Prostate gland (tissue), 2 donors: ENCODE results near the gene FRMD4A. TPM values are rescaled to one million over a fixed set of nuclear protein-coding genes. Genes with fewer than 3 reads are reported as not detected.

Source experiments
- DNase-seq: peaks from one replicate; pipeline ENCODE4 v3.0.0-alpha.2; 2019; ENCODE audit warnings: low spot score
- H3K27ac ChIP-seq, 2 donors: fragments of 200-600 bp; sonication (generic); 2 replicates each; pipeline ENCODE4 v1.5.1; 2017 to 2019
- H3K27me3 ChIP-seq: fragments of 200-600 bp; sonication (generic); replicated peaks from 2 replicates; pipeline ENCODE4 v1.5.1; 2019; ENCODE audit not compliant: insufficient read depth
- H3K36me3 ChIP-seq, 2 donors: fragments of 200-600 bp; sonication (generic); 1 replicate in 1 of 2; 2 replicates in 1 of 2; pipeline versions ENCODE4 v1.5.1 to v1.8.1; 2017 to 2019
- H3K4me1 ChIP-seq: fragments of 200-600 bp; sonication (generic); replicated peaks from 2 replicates; pipeline ENCODE4 v1.5.1; 2019
- H3K4me3 ChIP-seq, 2 donors: fragments of 200-600 bp; sonication (generic); 2 replicates each; pipeline ENCODE4 v1.5.1; 2017 to 2019
- H3K9me3 ChIP-seq: fragments of 200-600 bp; sonication (generic); 2 replicates; pipeline ENCODE4 v1.5.1; 2017
- CTCF ChIP-seq, 4 experiments: fragments of 200-600 bp in 2 of 4; fragments of 450-650 bp in 2 of 4; sonication (generic) in 2 of 4; IDR thresholded peaks; 1 replicate in 3 of 4; 2 replicates in 1 of 4; pipeline ENCODE4 v1.5.1; 2016 to 2019; ENCODE audit warnings: antibody characterized with exemption in 4 of 4, mild to moderate bottlenecking in 2 of 4, moderate library complexity in 2 of 4
- POLR2A ChIP-seq: fragments of 450-650 bp; IDR thresholded peaks from one replicate; pipeline ENCODE4 v1.6.1; 2016; ENCODE audit warnings: antibody characterized with exemption, mild to moderate bottlenecking
- POLR2AphosphoS5 ChIP-seq: sonication (generic); formaldehyde crosslinking; IDR thresholded peaks from one replicate; pipeline ENCODE4 v1.6.1; 2017; ENCODE audit warnings: antibody characterized with exemption
- WGBS: methylation state at CpG from one replicate; pipeline ENCODE4 v1.1.5; 2018; 5-methylcytosine and 5-hydroxymethylcytosine counted together
- intact Hi-C: fragments of 100-400 bp; cut with DNase I; formaldehyde crosslinking; loops from one replicate; pipeline ENCODE4 v1.14.2; 2022
- total RNA-seq, 2 donors: library from RNA; depleted of rRNA; stranded (reverse); fragments of >200 nt; gene quantifications; one replicate each; pipeline ENCODE4 v1.1.0, GENCODE V29; 2016

Gene FRMD4A
- total RNA-seq, 2 donors from 2014 or later = 38.0 to 53.2 TPM

GRCh38 chr10:14349081-14349480 is 18.4 kb upstream of the FRMD4A start:
- 70% methylated on average over 2 of the region's 2 CpGs for WGBS
- no peaks in the 10 kb centered on the region for H3K27me3 ChIP-seq
- H3K27ac ChIP-seq = no peak overlapping the region
- H3K4me1 ChIP-seq = no peaks in the 10 kb centered on the region
- TF ChIP-seq POLR2A (no peak), CTCF (IDR thresholded peaks at IDR 0.05) (no peak), POLR2AphosphoS5 (no peak)
- no peak for DNase-seq
- intact Hi-C loops = no loop called here
- H3K9me3 ChIP-seq = no peaks in the 10 kb centered on the region
- H3K4me3 ChIP-seq = no peak overlapping the region
- H3K36me3 ChIP-seq = no peaks in the 10 kb centered on the region

GRCh38 chr10:14345262-14345661 is 14.5 kb upstream of the FRMD4A start:
- Histone ChIP-seq H3K27ac (no peak overlapping the region), H3K36me3 (no peaks in the 10 kb centered on the region), H3K27me3 (no peaks in the 10 kb centered on the region), H3K4me1 (no peaks in the 10 kb centered on the region), H3K9me3 (no peaks in the 10 kb centered on the region), H3K4me3 (no peak overlapping the region)
- intact Hi-C loops = no loop called here
- 86% methylated on average over 2 of the region's 2 CpGs for WGBS
- TF ChIP-seq CTCF (IDR thresholded peaks at IDR 0.05) = no peak
- no peak for TF ChIP-seq POLR2A
- TF ChIP-seq POLR2AphosphoS5 = no peak
- no peak for DNase-seq

- H3K27me3 ChIP-seq = no peaks in the 10 kb centered on the region
- no peaks in the 10 kb centered on the region for H3K36me3 ChIP-seq
- WGBS = 99% methylated on average over 5 of the region's 6 CpGs
- no peak for DNase-seq
- no peaks in the 10 kb centered on the region for H3K4me1 ChIP-seq
- no peaks in the 10 kb centered on the region for H3K9me3 ChIP-seq
- intact Hi-C loops = no loop called here
- TF ChIP-seq CTCF (IDR thresholded peaks at IDR 0.05) = no peak
- no peak for TF ChIP-seq POLR2AphosphoS5
- TF ChIP-seq POLR2A = no peak
- no peak overlapping the region for H3K27ac ChIP-seq
- no peak overlapping the region for H3K4me3 ChIP-seq
Measured at GRCh38 chr10:14340051-14340744, 9.5 kb upstream of the FRMD4A start.

- TF ChIP-seq POLR2A (no peak), CTCF (IDR thresholded peaks at IDR 0.05) (no peak), POLR2AphosphoS5 (no peak)
- WGBS = 94% methylated on average over 2 of the region's 2 CpGs
- intact Hi-C loops = no loop called here
Measured at GRCh38 chr10:14336736-14337135, 6.0 kb upstream of the FRMD4A start.

GRCh38 chr10:14334771-14335170 is 4.0 kb upstream of the FRMD4A start:
- TF ChIP-seq POLR2A (no peak), CTCF (IDR thresholded peaks at IDR 0.05) (no peak), POLR2AphosphoS5 (no peak)
- intact Hi-C loops = no loop called here
- Histone ChIP-seq H3K27me3 (no peaks in the 10 kb centered on the region), H3K27ac (no peak overlapping the region), H3K4me3 (no peak overlapping the region), H3K4me1 (no peaks in the 10 kb centered on the region), H3K36me3 (no peaks in the 10 kb centered on the region), H3K9me3 (no peaks in the 10 kb centered on the region)
- WGBS = 60% methylated on average over 2 of the region's 2 CpGs
- DNase-seq = no peak

More at GRCh38 chr10:14336736-14337135, 6.0 kb upstream of the FRMD4A start:
- H3K4me3 ChIP-seq = no peak overlapping the region
- no peaks in the 10 kb centered on the region for H3K36me3 ChIP-seq
- no peak for DNase-seq
- H3K27me3 ChIP-seq = no peaks in the 10 kb centered on the region
- H3K4me1 ChIP-seq = no peaks in the 10 kb centered on the region
- H3K9me3 ChIP-seq = no peaks in the 10 kb centered on the region
- H3K27ac ChIP-seq = no peak overlapping the region
